ENCODE measurements around the gene CFAP58.
"Not testable (repeated sequence)": the region's sequence is repeated elsewhere in the genome, so short reads cannot be mapped to it uniquely, and the experiment has no call there.

The CFAP58 gene

GRCh38 chr10:104437226-104437625 is 83.6 kb downstream of the CFAP58 start:
- DNase-seq = no peak

GRCh38 chr10:104440221-104440620 is 86.6 kb downstream of the CFAP58 start:
- DNase-seq = no peak

- DNase-seq = peak; percentile 85
Measured at GRCh38 chr10:104441329-104442000, 87.8 kb downstream of the CFAP58 start.

GRCh38 chr10:104445359-104445758 is 91.7 kb downstream of the CFAP58 start:
- DNase-seq = no peak

GRCh38 chr10:104446151-104446550 is 92.5 kb downstream of the CFAP58 start:
- DNase-seq = no peak

GRCh38 chr10:104447331-104447730 is 93.7 kb downstream of the CFAP58 start:
- DNase-seq = no peak

GRCh38 chr10:104447906-104448305 is 94.3 kb downstream of the CFAP58 start:
- DNase-seq = no peak

GRCh38 chr10:104449391-104449790 is 95.8 kb downstream of the CFAP58 start:
- DNase-seq = peak; percentile 16

- DNase-seq = no peak
Measured at GRCh38 chr10:104450490-104450889, 96.9 kb downstream of the CFAP58 start.

- DNase-seq = no peak
Measured at GRCh38 chr10:104450954-104451353, 97.3 kb downstream of the CFAP58 start.

GRCh38 chr10:104452977-104453376 is 99.3 kb downstream of the CFAP58 start:
- DNase-seq = no peak

- no peak for DNase-seq
Measured at GRCh38 chr10:104456802-104457542, 103.3 kb downstream of the CFAP58 start.

- DNase-seq = no peak
Measured at GRCh38 chr10:104457543-104457828, 103.9 kb downstream of the CFAP58 start.

- DNase-seq = not testable (repeated sequence)
Measured at GRCh38 chr10:104465575-104465974, 111.9 kb downstream of the CFAP58 start.

- not testable (repeated sequence) for DNase-seq
Measured at GRCh38 chr10:104468818-104469217, 115.2 kb downstream of the CFAP58 start.

- no peak for DNase-seq
Measured at GRCh38 chr10:104472505-104472904, 118.9 kb downstream of the CFAP58 start.

- DNase-seq = no peak
Measured at GRCh38 chr10:104472957-104473745, 119.5 kb downstream of the CFAP58 start.

GRCh38 chr10:104478380-104478779 is 124.7 kb downstream of the CFAP58 start:
- DNase-seq = no peak

GRCh38 chr10:104479906-104480593 is 126.4 kb downstream of the CFAP58 start:
- peak; percentile 85 for DNase-seq

- no peak for DNase-seq
Measured at GRCh38 chr10:104480797-104481196, 127.2 kb downstream of the CFAP58 start.

GRCh38 chr10:104483582-104483981 is 129.9 kb downstream of the CFAP58 start:
- DNase-seq = no peak

- DNase-seq = no peak
Measured at GRCh38 chr10:104485632-104486031, 132.0 kb downstream of the CFAP58 start.

GRCh38 chr10:104486803-104487202 is 133.2 kb downstream of the CFAP58 start:
- no peak for DNase-seq
